ENCODE results near the gene CASS4. TPM values are rescaled to one million over a fixed set of nuclear protein-coding genes. Genes with fewer than 3 reads are reported as not detected.

Gene CASS4
- total and polyA plus RNA-seq, 12 donors, result 0.22 to 2.8 (median 0.59) TPM

DNA sequence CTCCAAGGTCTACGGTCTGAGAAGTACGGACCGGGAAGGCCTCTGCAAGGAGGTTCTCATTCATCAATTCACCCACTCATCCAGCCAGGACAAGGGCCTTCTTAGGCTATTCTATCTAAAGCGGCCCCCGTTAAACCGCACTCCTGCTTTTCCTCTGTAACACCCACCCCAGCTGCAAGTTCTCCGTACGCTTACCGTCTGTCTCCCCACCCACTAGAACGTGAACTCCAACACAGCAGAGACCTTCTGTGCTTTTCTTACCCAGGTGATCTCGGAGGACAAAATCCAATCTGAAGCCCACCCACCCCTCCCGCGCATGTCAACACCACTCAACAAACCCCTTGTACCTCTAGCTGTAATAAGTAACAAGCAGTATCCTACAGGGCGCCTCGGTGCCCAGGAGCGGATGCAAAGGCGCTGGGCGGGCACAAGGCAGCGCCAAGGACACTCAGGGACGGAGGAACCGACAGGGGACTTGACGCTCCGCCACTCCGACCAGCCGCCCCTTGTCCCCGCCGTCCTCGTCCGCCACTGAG, 20.4 kb upstream of the CASS4 start:
- TF ChIP-seq, protein P1, sequence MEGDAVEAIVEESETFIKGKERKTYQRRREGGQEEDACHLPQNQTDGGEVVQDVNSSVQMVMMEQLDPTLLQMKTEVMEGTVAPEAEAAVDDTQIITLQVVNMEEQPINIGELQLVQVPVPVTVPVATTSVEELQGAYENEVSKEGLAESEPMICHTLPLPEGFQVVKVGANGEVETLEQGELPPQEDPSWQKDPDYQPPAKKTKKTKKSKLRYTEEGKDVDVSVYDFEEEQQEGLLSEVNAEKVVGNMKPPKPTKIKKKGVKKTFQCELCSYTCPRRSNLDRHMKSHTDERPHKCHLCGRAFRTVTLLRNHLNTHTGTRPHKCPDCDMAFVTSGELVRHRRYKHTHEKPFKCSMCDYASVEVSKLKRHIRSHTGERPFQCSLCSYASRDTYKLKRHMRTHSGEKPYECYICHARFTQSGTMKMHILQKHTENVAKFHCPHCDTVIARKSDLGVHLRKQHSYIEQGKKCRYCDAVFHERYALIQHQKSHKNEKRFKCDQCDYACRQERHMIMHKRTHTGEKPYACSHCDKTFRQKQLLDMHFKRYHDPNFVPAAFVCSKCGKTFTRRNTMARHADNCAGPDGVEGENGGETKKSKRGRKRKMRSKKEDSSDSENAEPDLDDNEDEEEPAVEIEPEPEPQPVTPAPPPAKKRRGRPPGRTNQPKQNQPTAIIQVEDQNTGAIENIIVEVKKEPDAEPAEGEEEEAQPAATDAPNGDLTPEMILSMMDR (IDR thresholded peaks at IDR 0.05), result no peak
- Histone ChIP-seq H3K4me1 (peaks cover 2 to 31% (median 23%) of the 10 kb centered on the region in 9 donors), H3K36me3 (peaks cover 0 to 49% (median 14%) of the 10 kb centered on the region in 9 donors), H3K27ac (peak overlapping the region in 9 of 10 donors; percentile 73 to 93 (median 87)), H3K27me3 (no peaks in the 10 kb centered on the region), H3K4me3 (peak overlapping the region; percentile 57 to 94 (median 80)), H3K9me3 (no peaks in the 10 kb centered on the region)
- 0 to 1% methylated on average over 29 of the region's 29 CpGs for WGBS, 2 donors
- DNase-seq (no peak), ATAC-seq (peak; percentile 2 to 56 (median 30))
- intact Hi-C loops (cut with DNase I), result loop anchor here in 4 of 10 donors (1.0 to 10.0 kb wide), 6 partner anchors 33 to 183 kb away; partner anchors contain the start of genes RTF2 (in 4 of the 4) and FAM210B (in 3 of the 4)

DNA sequence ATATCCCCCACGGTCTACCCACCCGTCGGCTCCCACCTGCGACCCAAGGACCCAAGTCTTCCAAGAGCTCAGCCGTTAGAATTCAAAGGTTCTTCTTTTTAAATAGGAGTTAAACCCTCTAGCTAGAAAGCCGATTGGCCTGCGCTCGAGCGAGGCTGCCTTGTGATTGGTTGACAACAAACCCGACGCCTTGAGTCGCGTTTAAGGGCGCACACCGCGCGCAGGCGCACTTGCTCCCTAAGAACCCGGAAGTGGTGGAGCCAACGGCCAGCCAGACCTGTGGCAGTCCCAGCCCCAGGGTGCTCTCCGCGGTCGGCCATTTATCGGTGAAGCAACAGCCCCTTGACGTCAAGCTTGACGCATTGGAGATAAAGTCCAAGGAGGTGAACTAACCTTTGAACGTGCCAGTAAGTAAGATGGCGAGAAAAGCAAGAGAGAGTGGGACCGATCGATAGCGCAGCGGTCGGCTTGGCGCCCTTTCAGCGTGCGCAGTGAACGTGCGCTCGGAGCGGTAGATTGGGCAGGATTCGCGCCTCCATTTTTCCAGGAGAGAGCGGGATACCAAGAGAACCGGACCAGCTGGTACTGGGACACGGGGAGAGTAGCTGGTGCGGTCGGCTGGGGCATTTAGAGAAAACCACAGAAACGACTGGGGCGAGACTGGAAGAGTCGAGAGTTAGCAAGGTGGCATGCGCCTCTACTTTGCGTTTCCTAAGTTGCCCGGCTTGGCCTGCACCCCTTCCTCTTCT, 19.8 kb upstream of the CASS4 start, which contains the start of the genes AURKA and CSTF1:
TSS of gene AURKA (minus strand) at position 84 of the 749 bp plus-strand sequence. CDS start 4,018 bp downstream, outside the sequence.
TSS of gene CSTF1 (plus strand) at position 514 of the 749 bp plus-strand sequence. CDS start 2,908 bp downstream, outside the sequence.
- DNase-seq, result peak; percentile 99 to 100
- intact Hi-C loops (cut with DNase I), result loop anchor here in 4 of 10 donors (1.0 to 10.0 kb wide), 6 partner anchors 34 to 182 kb away; partner anchors contain the start of genes RTF2 (in 4 of the 4) and FAM210B (in 3 of the 4)
- peak; percentile 97 to 100 (median 98) for ATAC-seq
- peaks cover 2 to 31% (median 23%) of the 10 kb centered on the region in 9 donors for H3K4me1 ChIP-seq
- TF ChIP-seq, protein P1 (IDR thresholded peaks at IDR 0.05), result no peak
- H3K9me3 ChIP-seq, result no peaks in the 10 kb centered on the region
- no peaks in the 10 kb centered on the region for H3K27me3 ChIP-seq
- H3K4me3 ChIP-seq, result peak within 1 kb of the TSS; percentile 57 to 94 (median 80)
- H3K27ac ChIP-seq, result peak within 1 kb of the TSS; percentile 1 to 93 (median 84)
- peaks cover 0 to 49% (median 21%) of the 10 kb centered on the region in 9 donors for H3K36me3 ChIP-seq
- 0% methylated on average over 46 to 53 of the region's 53 CpGs for WGBS, 2 donors

DNA sequence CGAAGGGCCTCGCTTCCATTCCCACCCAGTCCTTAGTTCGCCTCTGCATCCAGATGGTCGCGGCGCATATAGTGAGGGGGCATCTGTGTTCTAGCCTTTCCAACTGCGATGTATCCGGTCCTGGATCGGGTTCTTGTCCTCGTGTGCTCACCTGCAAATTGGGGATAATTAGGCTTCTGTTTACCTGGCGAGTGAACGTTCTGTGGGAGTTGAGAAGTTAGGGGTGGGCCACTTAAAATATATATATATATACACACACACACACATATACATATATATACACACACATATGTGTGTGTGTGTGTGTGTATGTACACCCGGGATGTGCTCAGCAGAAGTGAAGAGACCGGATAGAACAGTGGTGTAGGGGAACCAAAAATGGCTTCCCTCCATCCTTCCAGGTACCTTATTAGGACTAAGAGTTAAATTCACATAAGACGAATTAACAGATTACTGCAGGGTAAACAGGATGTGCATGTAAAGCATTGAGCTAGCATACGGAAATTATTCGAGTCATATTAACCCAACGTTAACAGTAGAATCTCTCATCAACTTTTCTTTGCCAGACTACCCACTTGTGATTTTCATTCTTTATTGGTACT, 19.1 kb upstream of the CASS4 start:
- Histone ChIP-seq H3K36me3 (peaks cover 0 to 49% (median 27%) of the 10 kb centered on the region in 9 donors), H3K27ac (peak overlapping the region; percentile 1 to 93 (median 84)), H3K9me3 (no peaks in the 10 kb centered on the region), H3K4me1 (peaks cover 2 to 31% (median 23%) of the 10 kb centered on the region in 9 donors), H3K27me3 (no peaks in the 10 kb centered on the region), H3K4me3 (peak overlapping the region; percentile 57 to 94 (median 80))
- intact Hi-C loops (cut with DNase I), result loop anchor here in 4 of 10 donors (1.0 to 10.0 kb wide), 6 partner anchors 34 to 182 kb away; partner anchors contain the start of genes RTF2 (in 4 of the 4) and FAM210B (in 3 of the 4)
- TF ChIP-seq, protein P1 (IDR thresholded peaks at IDR 0.05), result no peak
- ATAC-seq, result peak in 2 of 8 donors; percentile 1 to 3
- no peak for DNase-seq
- WGBS, 2 donors, result 2% methylated on average over 18 of the region's 18 CpGs

Data from heart right ventricle (tissue), 16 donors.